ENCODE results near the gene GSE1.

The GSE1 gene

GRCh38 chr16:85720302-85720637 lies 107.1 kb downstream of the GSE1 start:
- H3K9me3 ChIP-seq (ENCODE audit: control insufficient read depth in 1 of 2, low read length in 2 of 2) = no peaks in the 10 kb centered on the region
- H3K4me3 ChIP-seq (ENCODE audit: low read depth in 1 of 2, low read length in 2 of 2) = no peak overlapping the region
- H3K4me1 ChIP-seq (ENCODE audit: control insufficient read depth in 1 of 2, insufficient read depth in 2 of 2, low read length in 2 of 2) = peaks cover 0 to 11% of the 10 kb centered on the region in 2 donors
- no peaks in the 10 kb centered on the region for H3K27me3 ChIP-seq (ENCODE audit: control insufficient read depth in 1 of 2, insufficient read depth in 2 of 2, low read length in 2 of 2)
- H3K9ac ChIP-seq (ENCODE audit: low read depth in 1 of 2, low read length in 2 of 2) = no peak overlapping the region
- H3K27ac ChIP-seq (ENCODE audit: low read depth, low read length) = no peak overlapping the region
- H3K36me3 ChIP-seq (ENCODE audit: control insufficient read depth in 1 of 2, insufficient read depth in 2 of 2, low read length in 2 of 2) = no peaks in the 10 kb centered on the region

DNA sequence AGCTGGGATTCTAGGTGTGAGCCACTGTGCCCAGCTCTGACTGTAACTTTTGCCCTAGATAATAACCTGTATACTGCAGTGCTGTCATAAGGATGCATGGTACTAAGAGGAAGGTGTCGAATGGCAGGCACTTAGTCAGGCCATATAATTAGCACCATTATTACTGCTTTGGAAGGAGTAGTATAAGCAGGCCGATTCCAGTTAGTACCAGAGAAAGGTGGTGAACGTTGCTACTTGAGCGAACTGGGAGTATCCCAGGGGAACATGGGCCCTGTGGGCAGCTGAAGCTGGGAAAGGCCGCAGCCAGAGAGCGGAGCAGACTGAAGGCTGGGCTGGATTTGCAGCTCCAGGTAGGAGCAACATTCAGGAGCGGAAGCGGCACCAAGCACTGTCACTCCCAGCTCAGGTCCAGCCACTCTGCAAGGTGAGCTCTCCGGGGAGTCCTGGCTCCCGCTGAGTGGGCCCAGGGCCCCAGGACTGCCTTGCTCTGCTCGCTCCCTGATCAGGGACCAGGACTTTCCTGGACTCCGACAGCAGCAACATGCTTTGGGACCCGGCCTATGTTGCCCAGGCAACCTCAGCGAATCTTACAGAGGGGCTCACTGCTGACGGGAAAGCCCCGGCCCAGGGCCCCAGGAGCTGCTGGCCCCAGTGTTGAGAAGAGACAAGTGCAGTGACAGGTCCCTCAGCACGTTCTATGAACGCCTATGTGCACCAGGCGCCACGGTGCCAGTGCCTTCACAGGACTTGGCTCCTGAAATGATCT lies 109.2 kb downstream of the GSE1 start:
- Histone ChIP-seq H3K9me3 (ENCODE audit: control insufficient read depth in 1 of 2, low read length in 2 of 2) (no peaks in the 10 kb centered on the region), H3K36me3 (ENCODE audit: control insufficient read depth in 1 of 2, insufficient read depth in 2 of 2, low read length in 2 of 2) (no peaks in the 10 kb centered on the region), H3K27me3 (ENCODE audit: control insufficient read depth in 1 of 2, insufficient read depth in 2 of 2, low read length in 2 of 2) (peaks cover 0 to 3% of the 10 kb centered on the region in 2 donors), H3K27ac (ENCODE audit: low read depth, low read length) (no peak overlapping the region), H3K4me3 (ENCODE audit: low read depth in 1 of 2, low read length in 2 of 2) (no peak overlapping the region), H3K9ac (ENCODE audit: low read depth in 1 of 2, low read length in 2 of 2) (no peak overlapping the region), H3K4me1 (ENCODE audit: control insufficient read depth in 1 of 2, insufficient read depth in 2 of 2, low read length in 2 of 2) (peaks cover 0 to 5% of the 10 kb centered on the region in 2 donors)

GRCh38 chr16:85724126-85724879 lies 111.2 kb downstream of the GSE1 start:
- peaks cover 0 to 3% of the 10 kb centered on the region in 2 donors for H3K27me3 ChIP-seq (ENCODE audit: control insufficient read depth in 1 of 2, insufficient read depth in 2 of 2, low read length in 2 of 2)

DNA sequence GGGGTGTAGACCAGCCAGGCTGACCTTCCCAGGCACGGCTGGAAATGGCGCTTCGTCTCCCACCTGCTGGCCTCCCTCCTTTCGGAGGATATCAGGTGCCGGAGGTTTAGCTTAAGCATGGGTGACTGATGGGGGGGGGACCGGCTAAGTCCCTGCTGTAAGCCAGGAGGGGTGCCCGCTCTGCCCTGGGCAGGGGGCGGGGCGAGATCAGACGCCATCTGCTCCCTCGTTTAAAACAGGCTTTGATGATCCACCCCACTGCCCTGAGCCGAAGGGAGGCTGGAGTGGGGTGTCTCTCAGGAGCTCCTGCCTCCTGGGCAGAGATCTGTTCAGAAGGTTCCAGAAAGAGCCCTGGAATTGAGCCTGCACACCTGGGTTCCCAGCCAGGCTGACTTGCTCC lies 111.8 kb downstream of the GSE1 start:
- H3K27me3 ChIP-seq (ENCODE audit: control insufficient read depth in 1 of 2, insufficient read depth in 2 of 2, low read length in 2 of 2) = peaks cover 0 to 3% of the 10 kb centered on the region in 2 donors
- no peak overlapping the region for H3K9ac ChIP-seq (ENCODE audit: low read depth in 1 of 2, low read length in 2 of 2)
- no peaks in the 10 kb centered on the region for H3K36me3 ChIP-seq (ENCODE audit: control insufficient read depth in 1 of 2, insufficient read depth in 2 of 2, low read length in 2 of 2)
- no peak overlapping the region for H3K27ac ChIP-seq (ENCODE audit: low read depth, low read length)
- no peak overlapping the region for H3K4me3 ChIP-seq (ENCODE audit: low read depth in 1 of 2, low read length in 2 of 2)
- H3K4me1 ChIP-seq (ENCODE audit: control insufficient read depth in 1 of 2, insufficient read depth in 2 of 2, low read length in 2 of 2) = no peaks in the 10 kb centered on the region
- H3K9me3 ChIP-seq (ENCODE audit: control insufficient read depth in 1 of 2, low read length in 2 of 2) = no peaks in the 10 kb centered on the region

More at GRCh38 chr16:85724126-85724879, 111.2 kb downstream of the GSE1 start:
- Histone ChIP-seq H3K4me1 (ENCODE audit: control insufficient read depth in 1 of 2, insufficient read depth in 2 of 2, low read length in 2 of 2) (no peaks in the 10 kb centered on the region), H3K9ac (ENCODE audit: low read depth in 1 of 2, low read length in 2 of 2) (no peak overlapping the region), H3K36me3 (ENCODE audit: control insufficient read depth in 1 of 2, insufficient read depth in 2 of 2, low read length in 2 of 2) (no peaks in the 10 kb centered on the region), H3K9me3 (ENCODE audit: control insufficient read depth in 1 of 2, low read length in 2 of 2) (no peaks in the 10 kb centered on the region), H3K4me3 (ENCODE audit: low read depth in 1 of 2, low read length in 2 of 2) (no peak overlapping the region), H3K27ac (ENCODE audit: low read depth, low read length) (no peak overlapping the region)

Data from duodenal mucosa (tissue), 2 donors.